ENCODE data around the gene DNASE1L2.

Gene DNASE1L2

GRCh38 chr16:2208772-2209171, 27.5 kb upstream of the DNASE1L2 start:
- no peaks in the 10 kb centered on the region for H3K9me3 Mint-ChIP-seq
- peaks cover 70% of the 10 kb centered on the region for H3K36me3 Mint-ChIP-seq (ENCODE audit: low read depth)
- no peak overlapping the region for H3K27ac Mint-ChIP-seq
- H3K4me3 Mint-ChIP-seq: no peak overlapping the region
- no peak for DNase-seq
- no peaks in the 10 kb centered on the region for H3K27me3 Mint-ChIP-seq
- peaks cover 43% of the 10 kb centered on the region for H3K4me1 Mint-ChIP-seq (ENCODE audit: low read depth)

GRCh38 chr16:2209258-2210008, 26.8 kb upstream of the DNASE1L2 start:
- DNase-seq: no peak
- Mint-ChIP-seq H3K9me3 (no peaks in the 10 kb centered on the region), H3K27me3 (no peaks in the 10 kb centered on the region), H3K4me1 (ENCODE audit: low read depth) (peaks cover 41% of the 10 kb centered on the region), H3K4me3 (no peak overlapping the region), H3K36me3 (ENCODE audit: low read depth) (peaks cover 70% of the 10 kb centered on the region), H3K27ac (no peak overlapping the region)

DNA sequence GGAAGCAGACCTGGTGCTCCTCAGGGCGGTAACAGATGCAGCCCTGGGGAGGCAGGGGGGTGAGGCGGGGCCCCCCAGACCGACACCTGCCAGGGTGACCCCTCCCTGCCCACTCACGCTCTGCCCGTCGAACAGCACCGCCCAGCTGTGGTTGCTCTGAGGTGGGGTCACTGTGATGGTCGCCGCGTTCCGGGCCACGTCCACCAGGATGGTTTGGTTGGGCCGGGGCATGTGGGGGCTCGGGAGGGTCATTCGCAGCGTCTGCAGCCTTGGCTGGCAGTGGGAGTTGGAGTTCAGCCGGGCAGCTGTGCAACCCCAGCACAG, 26.3 kb upstream of the DNASE1L2 start:
- Mint-ChIP-seq H3K36me3 (ENCODE audit: low read depth) (peaks cover 70% of the 10 kb centered on the region), H3K4me1 (ENCODE audit: low read depth) (peaks cover 37% of the 10 kb centered on the region), H3K9me3 (no peaks in the 10 kb centered on the region), H3K4me3 (no peak overlapping the region), H3K27me3 (no peaks in the 10 kb centered on the region), H3K27ac (no peak overlapping the region)
- DNase-seq: no peak

- H3K27ac Mint-ChIP-seq: peak within 1 kb of the TSS; percentile 47
- peak within 1 kb of the TSS; percentile 88 for H3K4me3 Mint-ChIP-seq
- H3K9me3 Mint-ChIP-seq: no peaks in the 10 kb centered on the region
- H3K27me3 Mint-ChIP-seq: no peaks in the 10 kb centered on the region
- peaks cover 39% of the 10 kb centered on the region for H3K4me1 Mint-ChIP-seq (ENCODE audit: low read depth)
- DNase-seq: no peak
- peaks cover 73% of the 10 kb centered on the region for H3K36me3 Mint-ChIP-seq (ENCODE audit: low read depth)
Measured at GRCh38 chr16:2210386-2211365, 25.6 kb upstream of the DNASE1L2 start, which contains the start of gene BRICD5. BRICD5 (minus strand) TSS chr16:2210863; CDS start chr16:2210833, 30 bp downstream.

GRCh38 chr16:2211923-2212347, 24.3 kb upstream of the DNASE1L2 start:
- peak overlapping the region; percentile 88 for H3K4me3 Mint-ChIP-seq
- H3K27me3 Mint-ChIP-seq: no peaks in the 10 kb centered on the region
- H3K4me1 Mint-ChIP-seq (ENCODE audit: low read depth): peaks cover 34% of the 10 kb centered on the region
- H3K9me3 Mint-ChIP-seq: no peaks in the 10 kb centered on the region
- no peak for DNase-seq
- H3K36me3 Mint-ChIP-seq (ENCODE audit: low read depth): peaks cover 63% of the 10 kb centered on the region
- H3K27ac Mint-ChIP-seq: peak overlapping the region; percentile 47

- Mint-ChIP-seq H3K36me3 (ENCODE audit: low read depth) (peaks cover 56% of the 10 kb centered on the region), H3K27ac (peak overlapping the region; percentile 72), H3K4me1 (ENCODE audit: low read depth) (peaks cover 28% of the 10 kb centered on the region), H3K27me3 (no peaks in the 10 kb centered on the region), H3K4me3 (peak overlapping the region; percentile 88), H3K9me3 (no peaks in the 10 kb centered on the region)
- no peak for DNase-seq
Measured at GRCh38 chr16:2212362-2213324, 23.6 kb upstream of the DNASE1L2 start.

GRCh38 chr16:2213817-2214718, 22.2 kb upstream of the DNASE1L2 start:
- Mint-ChIP-seq H3K36me3 (ENCODE audit: low read depth) (peaks cover 42% of the 10 kb centered on the region), H3K4me3 (peak overlapping the region; percentile 88), H3K4me1 (ENCODE audit: low read depth) (peaks cover 26% of the 10 kb centered on the region), H3K27me3 (no peaks in the 10 kb centered on the region), H3K27ac (peak overlapping the region; percentile 72), H3K9me3 (no peaks in the 10 kb centered on the region)
- DNase-seq: no peak

DNA sequence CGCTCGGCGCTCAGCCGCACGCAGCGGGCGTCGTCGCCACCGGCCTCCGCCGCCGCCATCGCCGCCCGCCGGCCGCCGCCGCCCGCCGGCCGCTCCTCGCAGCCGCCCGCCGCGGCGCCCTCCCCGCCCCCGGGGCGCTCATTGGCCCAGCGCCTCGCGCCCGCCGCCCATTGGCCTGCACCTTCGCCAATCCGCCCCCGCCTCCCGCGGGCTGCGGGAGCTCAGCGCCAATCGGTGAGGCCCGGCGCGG, 21.6 kb upstream of the DNASE1L2 start, which contains the start of gene PGP:
Gene PGP (minus strand): TSS at position 122 of the 250 bp plus-strand sequence. CDS start 63 bp downstream, at position 59.
- peaks cover 36% of the 10 kb centered on the region for H3K36me3 Mint-ChIP-seq (ENCODE audit: low read depth)
- peak within 1 kb of the TSS; percentile 96 for H3K27ac Mint-ChIP-seq
- H3K9me3 Mint-ChIP-seq: no peaks in the 10 kb centered on the region
- peaks cover 26% of the 10 kb centered on the region for H3K4me1 Mint-ChIP-seq (ENCODE audit: low read depth)
- no peak for DNase-seq
- H3K4me3 Mint-ChIP-seq: peak within 1 kb of the TSS; percentile 89
- no peaks in the 10 kb centered on the region for H3K27me3 Mint-ChIP-seq

- no peaks in the 10 kb centered on the region for H3K9me3 Mint-ChIP-seq
- H3K27ac Mint-ChIP-seq: peak overlapping the region; percentile 96
- peak overlapping the region; percentile 89 for H3K4me3 Mint-ChIP-seq
- H3K36me3 Mint-ChIP-seq (ENCODE audit: low read depth): peaks cover 29% of the 10 kb centered on the region
- DNase-seq: no peak
- no peaks in the 10 kb centered on the region for H3K27me3 Mint-ChIP-seq
- H3K4me1 Mint-ChIP-seq (ENCODE audit: low read depth): peaks cover 26% of the 10 kb centered on the region
Measured at GRCh38 chr16:2216330-2216729, 19.9 kb upstream of the DNASE1L2 start.

DNA sequence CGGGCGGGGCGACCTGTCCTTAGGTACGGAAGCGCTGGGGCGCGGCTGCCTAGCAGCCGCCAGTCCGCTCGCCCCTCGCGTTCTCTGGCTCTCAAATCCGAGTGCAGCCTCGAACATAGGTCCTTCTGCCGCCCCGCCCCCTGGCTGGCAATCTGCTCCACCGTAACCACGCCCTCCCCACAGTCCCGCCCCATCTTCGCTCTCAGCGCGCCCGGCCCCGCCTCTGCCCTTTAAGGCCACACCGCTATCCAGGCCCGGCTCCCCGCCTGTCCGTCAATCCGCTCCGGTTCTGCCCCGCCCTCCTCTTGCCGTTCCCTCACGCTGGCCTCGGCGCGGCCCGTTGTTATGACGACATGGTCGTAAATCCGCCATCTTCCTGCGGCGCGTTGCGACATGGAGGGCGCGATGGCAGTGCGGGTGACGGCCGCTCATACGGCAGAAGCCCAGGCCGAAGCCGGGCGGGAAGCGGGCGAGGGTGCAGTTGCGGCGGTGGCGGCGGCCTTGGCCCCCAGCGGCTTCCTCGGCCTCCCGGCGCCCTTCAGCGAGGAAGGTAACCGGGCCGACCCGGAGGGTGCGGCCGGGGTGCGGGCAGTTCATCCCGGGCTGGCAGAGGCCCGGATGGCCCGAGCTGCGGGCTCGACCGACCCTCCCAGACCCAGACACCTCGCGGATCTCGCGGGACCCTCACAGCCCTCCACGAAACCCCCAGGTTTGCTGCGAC, 12.9 kb upstream of the DNASE1L2 start, which contains the start of gene E4F1:
Gene E4F1 (plus strand): TSS at position 371 of the 721 bp plus-strand sequence. CDS start 23 bp downstream, at position 394.
- peak within 1 kb of the TSS; percentile 86 for H3K4me3 Mint-ChIP-seq
- H3K27ac Mint-ChIP-seq: peak within 1 kb of the TSS; percentile 75
- H3K36me3 Mint-ChIP-seq (ENCODE audit: low read depth): peaks cover 21% of the 10 kb centered on the region
- H3K27me3 Mint-ChIP-seq: no peaks in the 10 kb centered on the region
- H3K4me1 Mint-ChIP-seq (ENCODE audit: low read depth): peaks cover 23% of the 10 kb centered on the region
- peak; percentile 100 for DNase-seq
- no peaks in the 10 kb centered on the region for H3K9me3 Mint-ChIP-seq

DNA sequence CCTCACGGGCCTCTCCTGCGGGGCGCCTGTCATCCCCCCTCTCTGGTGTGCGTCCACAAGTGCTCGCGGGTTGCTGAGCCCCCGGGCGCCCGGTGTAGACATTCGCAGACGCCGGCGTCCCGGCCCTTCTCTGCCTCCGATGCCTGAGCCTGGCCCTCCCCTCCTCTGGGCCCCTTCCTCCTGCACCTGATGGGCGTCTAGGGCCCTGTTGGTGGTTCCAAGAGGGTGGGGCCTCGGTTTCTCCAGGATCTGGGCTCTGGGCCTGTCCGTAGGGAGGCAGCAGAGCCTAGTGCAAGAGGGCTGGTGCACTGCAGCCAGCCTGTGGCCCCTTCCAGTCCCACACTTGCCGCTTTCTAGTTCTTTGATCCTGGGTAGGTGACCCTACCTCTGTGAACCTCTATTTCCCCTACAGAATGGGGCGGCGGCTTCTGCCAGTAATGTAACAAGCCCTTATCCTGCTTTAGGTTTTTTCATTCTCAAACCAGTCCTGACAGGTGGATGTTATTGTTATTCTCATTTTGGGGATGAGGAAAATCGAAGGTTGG, 12.2 kb upstream of the DNASE1L2 start:
- Mint-ChIP-seq H3K27me3 (no peaks in the 10 kb centered on the region), H3K4me3 (peak overlapping the region; percentile 86), H3K9me3 (no peaks in the 10 kb centered on the region), H3K36me3 (ENCODE audit: low read depth) (peaks cover 26% of the 10 kb centered on the region), H3K27ac (peak overlapping the region; percentile 71), H3K4me1 (ENCODE audit: low read depth) (peaks cover 23% of the 10 kb centered on the region)
- no peak for DNase-seq

GRCh38 chr16:2226245-2226793, 9.9 kb upstream of the DNASE1L2 start:
- Mint-ChIP-seq H3K4me1 (ENCODE audit: low read depth) (peaks cover 23% of the 10 kb centered on the region), H3K9me3 (no peaks in the 10 kb centered on the region), H3K36me3 (ENCODE audit: low read depth) (peaks cover 48% of the 10 kb centered on the region), H3K27me3 (no peaks in the 10 kb centered on the region), H3K4me3 (no peak overlapping the region), H3K27ac (peak overlapping the region; percentile 68)
- no peak for DNase-seq

All from activated T-cell treated with anti-CD3 and anti-CD28 coated beads, Interleukin-2, amount 50 U/mL, for 24 hours (primary cell).